LNCaP clone FGC (cell line): ENCODE measurements around the gene ZNF761.
"Not testable (repeated sequence)": the region's sequence is repeated elsewhere in the genome, so short reads cannot be mapped to it uniquely, and the experiment has no call there.

Experiments
- DNase-seq: peaks from one replicate; pipeline ENCODE4 v3.0.0-alpha.2; 2011; ENCODE audit warnings: low read depth
- H3K4me3 ChIP-seq: 2 replicates; pipeline ENCODE4 v1.5.1; 2011; ENCODE audit warnings: mild to moderate bottlenecking, low read depth, low read length, control low read depth
- TF ChIP-seq, protein P1 (sequence below): IDR thresholded peaks from 2 replicates; pipeline ENCODE4 v1.5.1; 2012; ENCODE audit warnings: mild to moderate bottlenecking; ENCODE audit not compliant: control insufficient read depth, insufficient read depth; ENCODE audit errors: extremely low read depth

ZNF761 gene

DNA sequence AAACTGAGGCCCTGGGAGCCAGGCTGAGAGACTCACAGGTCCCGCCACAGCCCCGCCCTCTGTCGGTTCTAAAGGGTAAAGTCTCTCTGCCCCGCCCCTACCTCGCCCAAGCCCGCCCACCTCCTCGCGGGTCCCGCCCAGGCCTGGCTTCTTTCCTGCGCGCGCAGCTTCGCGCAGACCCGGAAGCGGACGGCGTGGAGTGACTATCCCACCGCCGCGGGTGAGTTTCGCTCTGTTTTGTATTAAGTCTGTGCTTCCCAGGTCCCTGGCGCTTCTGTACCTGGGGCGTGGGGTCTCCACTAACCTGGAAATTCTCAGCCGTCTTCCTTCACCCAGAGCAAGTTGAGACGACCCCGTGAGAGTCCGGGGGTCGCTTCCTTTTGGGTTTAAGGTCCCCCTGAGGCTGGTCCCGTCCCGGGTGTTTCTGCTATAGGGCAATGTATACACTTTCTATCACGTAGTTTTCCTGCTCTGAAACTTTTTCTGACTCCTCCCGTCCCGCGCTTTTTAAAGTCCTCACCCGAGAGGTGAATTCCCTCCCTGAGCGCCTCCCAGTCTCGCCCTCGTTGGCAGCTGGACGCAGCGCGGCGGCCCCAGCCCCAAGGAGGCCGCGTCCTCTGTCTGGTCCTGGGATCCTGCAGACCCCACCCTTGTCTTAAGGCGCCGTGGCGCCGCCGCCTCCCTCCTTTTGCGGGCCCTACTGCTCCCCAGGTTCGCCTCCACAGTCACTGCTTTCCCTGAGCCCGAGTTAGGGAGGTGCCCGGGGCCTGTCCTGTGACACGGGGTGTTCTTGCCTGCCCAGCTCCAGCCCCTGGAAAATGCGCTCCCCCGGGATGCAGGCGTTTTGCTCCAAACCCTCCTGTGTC, 36.6 kb upstream of the ZNF761 start, which contains the start of gene ZNF765:
ZNF765 (plus strand) TSS at position 176 of the 866 bp plus-strand sequence. CDS start 2,867 bp downstream, outside the sequence.
- TF ChIP-seq, protein P1, sequence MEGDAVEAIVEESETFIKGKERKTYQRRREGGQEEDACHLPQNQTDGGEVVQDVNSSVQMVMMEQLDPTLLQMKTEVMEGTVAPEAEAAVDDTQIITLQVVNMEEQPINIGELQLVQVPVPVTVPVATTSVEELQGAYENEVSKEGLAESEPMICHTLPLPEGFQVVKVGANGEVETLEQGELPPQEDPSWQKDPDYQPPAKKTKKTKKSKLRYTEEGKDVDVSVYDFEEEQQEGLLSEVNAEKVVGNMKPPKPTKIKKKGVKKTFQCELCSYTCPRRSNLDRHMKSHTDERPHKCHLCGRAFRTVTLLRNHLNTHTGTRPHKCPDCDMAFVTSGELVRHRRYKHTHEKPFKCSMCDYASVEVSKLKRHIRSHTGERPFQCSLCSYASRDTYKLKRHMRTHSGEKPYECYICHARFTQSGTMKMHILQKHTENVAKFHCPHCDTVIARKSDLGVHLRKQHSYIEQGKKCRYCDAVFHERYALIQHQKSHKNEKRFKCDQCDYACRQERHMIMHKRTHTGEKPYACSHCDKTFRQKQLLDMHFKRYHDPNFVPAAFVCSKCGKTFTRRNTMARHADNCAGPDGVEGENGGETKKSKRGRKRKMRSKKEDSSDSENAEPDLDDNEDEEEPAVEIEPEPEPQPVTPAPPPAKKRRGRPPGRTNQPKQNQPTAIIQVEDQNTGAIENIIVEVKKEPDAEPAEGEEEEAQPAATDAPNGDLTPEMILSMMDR = 0 out of 2 replicates have a peak, but pooled peaks have one; percentile 11
- H3K4me3 ChIP-seq = peak within 1 kb of the TSS; percentile 88
- DNase-seq = peak; percentile 60

DNA sequence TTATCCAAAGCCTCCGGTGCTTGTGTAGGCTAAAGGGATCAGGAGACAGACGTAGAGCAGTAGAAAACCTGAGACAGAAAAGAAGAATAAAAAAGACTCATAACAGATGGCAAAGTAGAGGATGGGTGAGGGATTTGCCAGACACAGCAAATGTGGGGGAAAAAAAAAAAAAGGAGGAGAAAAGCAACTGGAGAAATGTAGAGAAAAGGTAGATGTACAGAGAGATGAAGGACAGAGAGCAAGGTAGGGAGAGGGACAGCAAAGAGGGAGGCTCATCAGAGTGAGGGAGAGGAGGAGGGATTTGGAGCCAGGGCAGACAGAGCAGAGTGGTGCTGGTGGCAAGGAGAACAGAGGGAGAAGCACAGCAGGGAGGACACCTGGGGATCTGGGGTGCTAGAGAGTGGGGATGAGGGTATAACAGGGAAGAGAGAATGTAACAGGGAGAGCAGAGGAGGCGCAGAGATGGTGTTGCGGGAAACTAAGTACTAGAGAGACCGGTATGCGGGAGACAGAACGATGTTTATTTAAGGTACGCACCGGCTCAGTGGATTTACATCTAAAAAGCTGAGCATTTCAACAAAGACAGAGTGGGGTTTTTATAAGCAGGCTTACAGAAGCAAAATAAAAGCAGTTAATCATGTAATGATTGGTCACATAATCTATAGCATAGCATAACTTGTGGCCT, 35.8 kb upstream of the ZNF761 start:
- not testable (repeated sequence) for DNase-seq
- H3K4me3 ChIP-seq = peak overlapping the region; percentile 88

DNA sequence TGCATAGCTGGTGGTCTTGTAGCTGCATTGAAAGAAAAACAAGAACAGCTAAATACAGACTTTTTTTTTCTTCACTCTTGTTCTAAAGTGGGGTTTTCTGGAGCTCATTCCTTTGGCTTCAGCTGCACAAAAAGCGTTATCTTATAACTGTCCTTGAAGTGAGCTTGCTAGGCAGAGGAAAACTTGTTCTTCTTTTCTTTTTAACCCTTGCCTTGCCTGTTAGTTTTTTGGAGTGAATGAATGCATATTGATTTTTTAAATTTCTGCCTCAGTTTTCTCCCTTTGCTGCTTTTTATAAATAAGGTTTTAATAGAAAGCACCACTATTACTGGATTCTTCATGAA, 35.3 kb upstream of the ZNF761 start:
- peak overlapping the region; percentile 88 for H3K4me3 ChIP-seq
- DNase-seq = no peak
- TF ChIP-seq, protein P1 = no peak

DNA sequence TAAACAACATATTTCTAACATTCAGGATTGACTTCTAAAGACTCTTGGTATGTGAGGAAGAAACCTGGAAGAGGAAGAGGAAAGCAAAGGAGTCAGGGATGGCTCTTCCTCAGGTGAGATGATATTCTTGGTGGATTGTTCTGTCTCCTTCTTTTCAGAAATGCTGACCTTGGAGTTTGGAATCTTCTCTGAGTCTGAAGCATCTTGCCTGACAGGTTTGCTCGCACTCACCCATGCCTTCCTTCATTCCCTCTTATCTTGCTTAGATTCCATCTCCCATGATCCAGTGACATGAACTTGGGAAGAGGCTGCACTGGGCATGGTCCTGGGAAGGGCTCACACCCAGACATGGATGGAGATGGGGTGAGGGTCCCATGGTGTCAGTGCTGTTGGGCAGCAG, 33.9 kb upstream of the ZNF761 start:
- not testable (repeated sequence) for H3K4me3 ChIP-seq, DNase-seq

DNA sequence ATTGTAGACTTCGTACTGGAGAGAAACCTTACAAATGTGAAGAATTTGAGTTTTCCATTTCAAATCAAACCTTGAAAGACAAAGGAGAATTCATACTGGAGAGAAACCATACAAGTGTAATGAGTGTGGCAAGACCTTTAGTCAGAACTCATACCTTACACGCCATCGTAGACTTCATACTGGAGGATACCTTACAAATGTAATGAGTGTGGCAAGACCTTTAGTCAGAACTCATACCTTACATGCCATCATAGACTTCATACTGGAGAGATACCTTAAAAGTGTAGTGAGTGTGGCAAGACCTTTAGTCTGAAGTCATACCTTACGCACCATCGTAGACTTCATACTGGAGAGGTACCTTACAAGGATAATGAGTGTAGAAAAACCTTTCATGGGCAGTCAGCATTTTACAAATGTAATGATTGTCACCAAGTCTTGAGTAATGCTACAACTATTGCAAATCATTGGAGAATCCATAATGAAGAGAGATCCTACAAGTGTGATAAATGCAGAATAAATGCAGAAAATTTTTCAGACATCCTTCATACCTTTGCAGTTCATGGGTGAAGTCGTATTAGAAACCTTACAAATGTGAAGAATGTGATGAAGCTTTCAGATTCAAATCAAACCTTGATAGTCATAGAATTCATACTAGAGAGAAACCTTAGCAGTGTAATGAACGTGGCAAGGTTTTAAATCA, 22.1 kb upstream of the ZNF761 start:
- no peak overlapping the region for H3K4me3 ChIP-seq
- DNase-seq = no peak
- TF ChIP-seq, protein P1 = no peak

DNA sequence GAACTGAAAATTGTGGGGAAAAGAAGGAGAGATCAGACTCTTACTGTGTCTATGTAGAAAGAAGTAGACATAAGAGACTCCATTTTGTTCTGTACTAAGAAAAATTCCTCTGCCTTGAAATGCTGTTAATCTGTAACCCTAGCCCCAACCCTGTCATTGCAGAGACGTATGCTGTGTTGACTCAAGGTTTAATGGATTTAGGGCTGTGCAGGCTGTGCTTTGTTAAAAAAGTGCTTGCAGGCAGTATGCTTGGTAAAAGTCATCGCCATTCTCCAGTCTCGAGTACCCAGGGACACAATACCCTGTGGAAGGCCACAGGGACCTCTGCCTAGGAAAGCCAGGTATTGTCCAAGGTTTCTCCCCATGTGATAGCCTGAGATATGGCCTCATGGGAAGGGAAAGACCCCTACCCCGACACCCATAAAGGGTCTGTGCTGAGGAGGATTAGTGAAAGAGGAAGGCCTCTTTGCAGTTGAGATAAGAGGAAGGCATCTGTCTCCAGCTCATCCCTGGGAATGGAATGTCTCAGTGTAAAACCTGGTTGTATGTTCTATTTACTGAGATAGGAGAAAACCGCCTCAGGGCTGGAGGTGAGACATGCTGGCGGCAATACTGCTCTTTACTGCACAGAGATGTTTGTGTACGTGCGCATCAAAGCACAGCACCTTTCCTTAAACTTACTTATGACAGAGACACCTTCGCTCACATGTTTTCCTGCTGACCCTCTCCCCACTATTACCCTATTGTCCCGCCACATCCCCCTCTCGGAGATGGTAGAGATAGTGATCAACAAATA, 11.1 kb upstream of the ZNF761 start:
- not testable (repeated sequence) for H3K4me3 ChIP-seq, DNase-seq

DNA sequence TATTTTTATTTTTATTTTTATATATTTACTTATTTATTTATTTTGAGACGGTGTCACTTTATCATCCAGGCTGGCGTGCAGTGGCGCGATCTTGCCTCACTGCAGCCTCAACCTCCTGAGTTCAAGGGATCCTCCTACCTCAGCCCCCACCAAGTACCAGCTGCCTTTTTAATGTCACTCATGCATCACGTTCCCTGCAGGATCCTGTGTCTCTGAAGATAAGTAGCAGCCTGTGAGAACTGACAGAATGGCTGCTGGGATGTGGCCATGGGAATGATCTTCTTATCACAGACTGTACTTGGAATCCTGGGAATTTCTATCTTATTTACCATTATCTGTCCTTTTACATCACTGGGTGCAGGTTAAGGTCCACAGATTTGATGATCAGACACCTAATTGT, 9.2 kb upstream of the ZNF761 start:
- TF ChIP-seq, protein P1 = no peak
- DNase-seq = no peak
- H3K4me3 ChIP-seq = no peak overlapping the region

DNA sequence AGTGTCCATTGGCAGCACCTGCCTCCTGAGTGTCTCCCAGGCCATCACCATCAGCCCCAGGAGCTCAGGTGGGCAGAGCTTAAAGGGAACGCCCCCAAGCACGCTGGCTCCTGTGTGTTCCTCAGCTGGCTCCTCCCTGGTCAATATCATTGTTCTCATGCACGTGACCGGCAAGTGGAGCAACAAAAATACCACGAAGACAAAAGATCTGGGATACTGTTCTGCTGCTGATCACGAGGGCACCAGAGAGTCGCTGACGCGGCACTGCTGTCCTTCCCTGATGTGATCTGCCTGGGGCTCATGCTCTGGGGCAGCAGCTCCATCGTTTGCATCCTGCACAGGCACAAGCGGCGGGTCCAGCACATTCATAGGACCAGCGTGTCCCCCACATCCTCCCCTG, 8.7 kb upstream of the ZNF761 start:
- not testable (repeated sequence) for H3K4me3 ChIP-seq, DNase-seq

DNA sequence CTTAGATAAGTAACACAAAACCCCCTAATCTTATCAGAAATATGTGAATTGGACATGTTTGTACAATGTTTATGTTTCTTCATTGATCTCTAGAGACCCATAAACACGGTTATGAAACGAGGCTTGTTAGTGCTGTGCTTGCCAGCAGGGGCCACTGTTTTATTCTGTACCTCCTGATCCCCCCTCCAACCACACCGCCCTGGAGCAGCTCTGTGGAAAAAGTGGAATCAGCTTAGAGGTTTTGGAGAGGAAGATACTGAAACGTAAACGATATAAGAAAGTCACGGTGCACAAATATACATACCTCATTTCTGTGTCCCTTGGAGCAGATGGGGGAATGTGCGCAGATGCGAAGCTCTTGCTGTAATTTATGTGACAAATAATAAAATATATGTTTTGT, 8.1 kb upstream of the ZNF761 start:
- DNase-seq, H3K4me3 ChIP-seq: not testable (repeated sequence)
